HL-60 (cell line): ENCODE measurements around the gene ADD1.

Experiments
- DNase-seq, 2 experiments: peaks; one replicate each; pipeline ENCODE4 v3.0.0-alpha.2; 2010 to 2020; ENCODE audit warnings: low read depth in 1 of 2, low spot score in 1 of 2
- H3K27ac ChIP-seq: fragments of 250-450 bp; sonication (Bioruptor Pico); replicated peaks from 2 replicates; pipeline ENCODE4 v1.5.1; 2020; ENCODE audit warnings: mild to moderate bottlenecking, moderate library complexity
- H3K27me3 ChIP-seq: fragments of 250-450 bp; sonication (Bioruptor Pico); 2 replicates; pipeline ENCODE4 v1.5.1; 2021; ENCODE audit warnings: mild to moderate bottlenecking, moderate library complexity; ENCODE audit not compliant: insufficient read depth, poor library complexity, severe bottlenecking
- H3K4me3 ChIP-seq: replicated peaks from 2 replicates; pipeline ENCODE4 v1.5.1; 2011; ENCODE audit warnings: mild to moderate bottlenecking, control low read depth, low read length; ENCODE audit not compliant: insufficient read depth
- GABPA ChIP-seq: IDR thresholded peaks from 2 replicates; pipeline ENCODE4 v1.6.1; 2012; ENCODE audit warnings: low read depth
- POLR2AphosphoS5 ChIP-seq: IDR thresholded peaks from 2 replicates; pipeline ENCODE4 v1.6.1; 2012; ENCODE audit warnings: low read depth
- SPI1 ChIP-seq: IDR thresholded peaks from 2 replicates; pipeline ENCODE4 v1.6.1; 2012; ENCODE audit warnings: low read depth, mild to moderate bottlenecking, borderline replicate concordance
- TF ChIP-seq, protein P1 (sequence below): IDR thresholded peaks from one replicate; pipeline ENCODE4 v1.5.1; 2011; ENCODE audit warnings: low read length, control low read depth, inconsistent platforms; ENCODE audit not compliant: insufficient read depth
- TF ChIP-seq, protein P2 (sequence below): IDR thresholded peaks from 2 replicates; pipeline ENCODE4 v1.6.1; 2012; ENCODE audit warnings: low read depth; ENCODE audit not compliant: insufficient replicate concordance

Gene ADD1

DNA sequence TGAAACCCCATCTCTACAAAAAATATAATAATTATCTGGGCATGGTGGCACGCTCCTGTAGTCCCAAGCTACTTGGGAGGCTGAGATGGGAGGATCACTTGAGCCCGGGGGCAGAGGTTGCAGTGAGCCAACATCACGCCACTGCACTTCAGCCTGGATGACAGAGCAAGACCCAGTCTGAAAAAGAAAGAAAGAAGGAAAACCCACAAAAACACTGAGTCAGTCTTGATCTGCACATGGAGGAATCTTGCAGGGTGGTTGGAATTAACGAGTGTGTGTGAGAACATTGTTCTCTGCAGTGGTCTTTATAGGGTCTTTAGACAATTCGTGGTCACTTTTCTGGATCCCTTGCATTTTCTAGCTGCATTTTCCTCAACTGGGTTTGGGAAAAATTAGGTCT, 23.2 kb downstream of the ADD1 start:
- TF ChIP-seq, protein P1, sequence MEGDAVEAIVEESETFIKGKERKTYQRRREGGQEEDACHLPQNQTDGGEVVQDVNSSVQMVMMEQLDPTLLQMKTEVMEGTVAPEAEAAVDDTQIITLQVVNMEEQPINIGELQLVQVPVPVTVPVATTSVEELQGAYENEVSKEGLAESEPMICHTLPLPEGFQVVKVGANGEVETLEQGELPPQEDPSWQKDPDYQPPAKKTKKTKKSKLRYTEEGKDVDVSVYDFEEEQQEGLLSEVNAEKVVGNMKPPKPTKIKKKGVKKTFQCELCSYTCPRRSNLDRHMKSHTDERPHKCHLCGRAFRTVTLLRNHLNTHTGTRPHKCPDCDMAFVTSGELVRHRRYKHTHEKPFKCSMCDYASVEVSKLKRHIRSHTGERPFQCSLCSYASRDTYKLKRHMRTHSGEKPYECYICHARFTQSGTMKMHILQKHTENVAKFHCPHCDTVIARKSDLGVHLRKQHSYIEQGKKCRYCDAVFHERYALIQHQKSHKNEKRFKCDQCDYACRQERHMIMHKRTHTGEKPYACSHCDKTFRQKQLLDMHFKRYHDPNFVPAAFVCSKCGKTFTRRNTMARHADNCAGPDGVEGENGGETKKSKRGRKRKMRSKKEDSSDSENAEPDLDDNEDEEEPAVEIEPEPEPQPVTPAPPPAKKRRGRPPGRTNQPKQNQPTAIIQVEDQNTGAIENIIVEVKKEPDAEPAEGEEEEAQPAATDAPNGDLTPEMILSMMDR, result no peak
- no peak for TF ChIP-seq GABPA
- TF ChIP-seq, protein P2, sequence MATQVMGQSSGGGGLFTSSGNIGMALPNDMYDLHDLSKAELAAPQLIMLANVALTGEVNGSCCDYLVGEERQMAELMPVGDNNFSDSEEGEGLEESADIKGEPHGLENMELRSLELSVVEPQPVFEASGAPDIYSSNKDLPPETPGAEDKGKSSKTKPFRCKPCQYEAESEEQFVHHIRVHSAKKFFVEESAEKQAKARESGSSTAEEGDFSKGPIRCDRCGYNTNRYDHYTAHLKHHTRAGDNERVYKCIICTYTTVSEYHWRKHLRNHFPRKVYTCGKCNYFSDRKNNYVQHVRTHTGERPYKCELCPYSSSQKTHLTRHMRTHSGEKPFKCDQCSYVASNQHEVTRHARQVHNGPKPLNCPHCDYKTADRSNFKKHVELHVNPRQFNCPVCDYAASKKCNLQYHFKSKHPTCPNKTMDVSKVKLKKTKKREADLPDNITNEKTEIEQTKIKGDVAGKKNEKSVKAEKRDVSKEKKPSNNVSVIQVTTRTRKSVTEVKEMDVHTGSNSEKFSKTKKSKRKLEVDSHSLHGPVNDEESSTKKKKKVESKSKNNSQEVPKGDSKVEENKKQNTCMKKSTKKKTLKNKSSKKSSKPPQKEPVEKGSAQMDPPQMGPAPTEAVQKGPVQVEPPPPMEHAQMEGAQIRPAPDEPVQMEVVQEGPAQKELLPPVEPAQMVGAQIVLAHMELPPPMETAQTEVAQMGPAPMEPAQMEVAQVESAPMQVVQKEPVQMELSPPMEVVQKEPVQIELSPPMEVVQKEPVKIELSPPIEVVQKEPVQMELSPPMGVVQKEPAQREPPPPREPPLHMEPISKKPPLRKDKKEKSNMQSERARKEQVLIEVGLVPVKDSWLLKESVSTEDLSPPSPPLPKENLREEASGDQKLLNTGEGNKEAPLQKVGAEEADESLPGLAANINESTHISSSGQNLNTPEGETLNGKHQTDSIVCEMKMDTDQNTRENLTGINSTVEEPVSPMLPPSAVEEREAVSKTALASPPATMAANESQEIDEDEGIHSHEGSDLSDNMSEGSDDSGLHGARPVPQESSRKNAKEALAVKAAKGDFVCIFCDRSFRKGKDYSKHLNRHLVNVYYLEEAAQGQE, result no peak
- TF ChIP-seq POLR2AphosphoS5, result no peak
- TF ChIP-seq SPI1, result no peak
- no peak for DNase-seq
- Histone ChIP-seq H3K27me3 (no peaks in the 10 kb centered on the region), H3K4me3 (no peak overlapping the region), H3K27ac (no peak overlapping the region)

DNA sequence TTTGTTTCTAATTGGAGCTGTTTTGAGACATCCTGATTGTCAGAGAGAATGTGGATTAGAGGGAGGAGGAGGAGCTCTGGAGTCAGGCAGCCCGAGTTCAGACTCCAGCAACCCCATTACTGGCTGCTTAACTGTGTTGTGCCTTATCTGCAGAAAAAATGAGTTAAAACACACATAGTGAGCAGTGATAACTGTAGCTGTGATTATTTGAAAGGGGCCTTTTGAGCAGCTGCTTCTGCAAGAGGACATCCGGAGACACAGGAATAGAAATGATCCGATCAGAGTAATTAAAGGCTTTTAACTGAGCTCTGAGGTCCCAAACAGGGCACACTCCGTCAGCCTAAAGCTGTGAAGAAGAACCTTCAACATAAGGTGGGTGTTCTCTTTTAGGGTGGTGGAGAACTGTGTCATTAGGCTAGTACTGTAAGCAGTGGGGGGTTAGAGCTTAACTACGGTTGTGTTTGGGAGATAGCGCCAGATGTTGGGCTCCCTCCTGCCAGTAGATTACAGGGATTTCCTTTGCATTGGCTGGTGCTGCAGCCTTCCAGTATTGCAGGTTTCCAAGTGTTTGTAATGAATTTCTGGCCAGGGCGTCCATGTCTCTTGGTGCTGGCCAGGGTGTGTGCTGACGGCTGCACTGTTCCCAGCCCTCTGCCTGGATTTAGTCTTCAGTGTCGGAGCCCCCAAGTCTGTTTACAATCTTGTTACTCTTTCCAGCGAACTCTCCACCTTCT, 24.3 kb downstream of the ADD1 start:
- TF ChIP-seq GABPA, result no peak
- TF ChIP-seq, protein P2, result no peak
- TF ChIP-seq, protein P1, result no peak
- no peak for TF ChIP-seq SPI1
- no peak for TF ChIP-seq POLR2AphosphoS5
- DNase-seq, result no peak
- no peaks in the 10 kb centered on the region for H3K27me3 ChIP-seq
- H3K27ac ChIP-seq, result no peak overlapping the region
- H3K4me3 ChIP-seq, result no peak overlapping the region

GRCh38 chr4:2868877-2869487, 25.3 kb downstream of the ADD1 start:
- no peak for DNase-seq
- no peaks in the 10 kb centered on the region for H3K27me3 ChIP-seq
- H3K4me3 ChIP-seq, result no peak overlapping the region
- TF ChIP-seq, protein P2, result no peak
- TF ChIP-seq GABPA, result no peak
- no peak for TF ChIP-seq SPI1
- no peak for TF ChIP-seq POLR2AphosphoS5
- TF ChIP-seq, protein P1, result no peak
- no peak overlapping the region for H3K27ac ChIP-seq
